ENCODE results near the gene PTPRD.

GRCh38 chr9:8757881-8758280 lies 1854.9 kb downstream of the PTPRD start:
- TF ChIP-seq CTCF (IDR thresholded peaks at IDR 0.05) (no peak), POLR2A (IDR thresholded peaks at IDR 0.05) (no peak)

All from ovary (tissue), 3 donors.